Stimulated activated CD4-positive, alpha-beta T cell treated with anti-CD3 and anti-CD28 coated beads, TNF-alpha, amount 100 ng/mL, for 24 hours (primary cell): ENCODE measurements around the gene IFI44.

Experiments used
- DNase-seq, 3 experiments: peaks; one replicate each; pipeline ENCODE4 v3.0.0-alpha.2; 2020; ENCODE audit warnings: low read depth in 3 of 3

Gene IFI44

DNA sequence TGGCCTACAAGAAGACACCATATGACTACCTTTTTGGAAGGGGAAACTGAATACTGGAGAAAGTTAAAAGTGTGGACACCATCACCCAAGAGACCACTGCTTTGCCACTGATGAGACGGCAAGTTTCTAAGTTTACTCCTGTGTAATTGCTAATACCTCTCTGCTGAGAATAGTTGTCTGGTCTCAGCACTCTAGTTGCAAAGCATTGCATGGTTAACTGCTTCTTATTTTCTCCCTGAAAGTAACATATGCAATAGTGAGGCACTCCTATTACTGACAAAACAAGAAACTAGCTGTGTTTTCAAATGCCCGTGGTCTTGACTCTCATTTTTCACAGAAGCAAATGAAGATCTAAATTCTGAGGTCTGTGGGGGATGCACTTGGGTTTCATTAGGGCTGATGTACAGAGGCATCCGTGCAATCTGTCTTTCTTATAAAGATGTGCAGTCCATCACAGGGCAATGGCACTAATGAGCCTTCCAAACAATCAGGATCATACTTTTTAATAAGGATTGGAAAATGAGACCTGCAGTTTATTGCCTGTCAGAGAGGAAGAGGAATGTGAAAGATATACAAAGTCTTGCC, 62.9 kb downstream of the IFI44 start:
- DNase-seq: no peak

- DNase-seq: no peak
These were observed 63.7 kb downstream of the IFI44 start for GRCh38 chr1:78713297-78713696.
